ENCODE results near the gene SRRM5.
"Not testable (repeated sequence)": the region's sequence is repeated elsewhere in the genome, so short reads cannot be mapped to it uniquely, and the experiment has no call there.

SRRM5 gene, protein sequence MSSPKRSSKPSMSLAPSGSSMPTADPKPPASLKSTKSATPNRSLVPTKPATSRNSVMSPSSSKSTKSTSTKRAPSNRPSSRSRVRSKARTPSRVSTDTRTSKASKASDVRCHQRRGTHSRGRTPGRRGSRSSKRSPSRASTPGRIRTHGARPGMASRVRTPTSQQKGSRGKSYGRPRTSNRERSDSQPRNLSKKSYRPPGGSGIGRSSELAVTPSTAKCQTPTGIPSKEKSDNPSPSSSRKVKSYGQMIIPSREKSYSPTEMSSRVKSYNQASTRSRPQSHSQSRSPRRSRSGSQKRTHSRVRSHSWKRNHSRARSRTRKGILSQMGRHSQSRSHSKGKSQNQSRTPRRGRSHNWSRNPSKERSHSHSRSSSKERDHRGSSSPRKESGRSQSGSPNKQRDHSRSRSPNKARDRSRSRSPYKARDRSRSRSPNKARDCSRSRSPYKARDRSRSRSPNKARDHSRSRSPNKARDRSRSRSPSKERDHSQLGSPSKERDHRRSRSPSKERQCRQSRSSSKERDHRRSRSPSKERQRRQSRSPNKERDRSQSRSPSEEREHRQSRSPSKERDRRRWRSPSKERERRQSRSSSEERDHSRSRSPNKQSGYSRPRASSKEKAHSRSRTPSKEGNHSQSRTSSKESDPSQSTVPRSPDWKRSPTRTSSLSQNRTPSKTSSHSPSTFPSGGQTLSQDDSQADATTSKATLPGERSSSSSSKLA

GRCh38 chr19:43611788-43612187, at the start of gene SRRM5:
Gene SRRM5, plus strand, starts transcription at chr19:43612088. Its CDS starts 34 bp downstream, at chr19:43612122.
- no peak for DNase-seq

- DNase-seq, result no peak
These were observed 49.6 kb upstream of the SRRM5 start for GRCh38 chr19:43562226-43562697.

GRCh38 chr19:43562698-43563241, 49.1 kb upstream of the SRRM5 start:
- DNase-seq, result peak; percentile 43 to 47

DNA sequence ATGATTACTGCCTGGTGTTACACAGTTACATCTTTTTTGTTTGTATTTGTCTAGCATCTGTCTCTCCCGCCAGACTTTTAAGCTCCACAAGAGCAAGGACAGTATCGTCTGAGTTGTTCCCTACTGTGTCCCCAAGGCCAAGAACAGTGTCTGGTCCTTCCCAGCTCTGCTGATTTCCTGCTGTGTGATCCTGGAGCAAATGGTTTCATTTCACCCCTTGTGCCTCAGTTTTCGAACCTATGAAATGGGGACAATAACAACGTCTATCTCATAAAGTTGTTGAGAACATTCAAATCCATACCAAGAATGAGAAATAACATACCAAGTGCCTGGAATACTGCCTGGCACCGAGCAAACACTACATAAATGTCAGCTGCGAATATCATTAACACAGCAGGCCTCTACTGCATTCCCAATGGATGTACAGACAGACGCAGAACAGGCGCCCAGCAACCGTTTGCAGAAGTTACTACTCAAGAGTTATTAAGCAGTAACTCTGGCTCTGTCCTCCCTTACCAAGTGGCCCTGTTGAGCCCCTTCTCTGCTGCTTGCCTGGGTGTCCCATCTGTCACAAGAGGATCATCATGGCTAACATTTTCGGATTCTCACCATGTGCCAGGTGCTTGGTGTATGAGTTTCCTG, 48.0 kb upstream of the SRRM5 start:
- DNase-seq, result no peak

DNA sequence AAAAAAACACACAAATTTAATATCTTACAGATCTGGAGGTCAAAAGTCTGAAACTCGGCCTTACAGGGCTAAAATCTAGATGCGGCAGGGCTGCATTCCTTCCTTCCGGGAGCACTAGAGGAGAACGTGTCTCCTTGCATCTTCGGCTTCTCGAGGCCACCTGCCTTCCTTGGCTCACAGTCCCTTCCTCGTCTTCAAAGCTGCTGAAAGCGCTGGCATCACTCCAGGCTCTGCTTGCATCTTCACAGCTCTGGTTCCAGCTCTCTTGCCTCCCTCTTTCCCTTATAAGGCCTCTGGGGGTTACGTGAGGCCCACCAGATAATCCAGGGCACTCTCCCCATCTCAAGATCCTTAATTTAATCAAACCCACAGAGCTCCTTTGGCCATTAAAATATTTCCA, 47.1 kb upstream of the SRRM5 start:
- DNase-seq, result no peak

- no peak for DNase-seq
These were observed 42.2 kb upstream of the SRRM5 start for GRCh38 chr19:43569657-43570056.

- no peak for DNase-seq
These were observed 41.6 kb upstream of the SRRM5 start for GRCh38 chr19:43570174-43570791.

DNA sequence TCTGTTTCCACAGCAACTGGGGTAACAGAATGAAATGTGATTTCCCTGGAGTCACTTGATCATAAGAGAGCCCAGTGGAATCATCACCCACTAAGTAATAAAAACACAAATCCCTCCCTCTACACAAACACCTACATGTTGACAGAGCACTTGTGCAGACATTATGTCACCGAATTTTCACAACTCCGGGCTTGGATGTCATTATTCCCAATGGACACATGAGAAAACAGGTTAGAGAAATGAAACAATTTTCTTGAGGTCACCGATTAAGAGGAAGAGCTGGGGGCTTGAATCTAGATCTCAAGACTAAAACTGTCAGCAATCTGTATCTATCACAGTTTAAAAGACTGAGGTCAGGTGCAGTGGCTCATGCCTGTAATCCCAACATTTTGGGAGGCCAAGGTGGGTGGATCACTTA, 39.7 kb upstream of the SRRM5 start:
- DNase-seq, result no peak

- no peak for DNase-seq
These were observed 37.3 kb upstream of the SRRM5 start for GRCh38 chr19:43574424-43575155.

- peak; percentile 91 to 94 for DNase-seq
These were observed 36.5 kb upstream of the SRRM5 start, which contains the start of the genes PINLYP and XRCC1 for GRCh38 chr19:43575156-43575950. Gene PINLYP, plus strand, starts transcription at chr19:43575801. Its CDS starts 1,391 bp downstream, at chr19:43577192. Gene XRCC1, minus strand, starts transcription at chr19:43575527. Its CDS starts 69 bp downstream, at chr19:43575458.

- no peak for DNase-seq
These were observed 35.7 kb upstream of the SRRM5 start for GRCh38 chr19:43575955-43576878.

DNA sequence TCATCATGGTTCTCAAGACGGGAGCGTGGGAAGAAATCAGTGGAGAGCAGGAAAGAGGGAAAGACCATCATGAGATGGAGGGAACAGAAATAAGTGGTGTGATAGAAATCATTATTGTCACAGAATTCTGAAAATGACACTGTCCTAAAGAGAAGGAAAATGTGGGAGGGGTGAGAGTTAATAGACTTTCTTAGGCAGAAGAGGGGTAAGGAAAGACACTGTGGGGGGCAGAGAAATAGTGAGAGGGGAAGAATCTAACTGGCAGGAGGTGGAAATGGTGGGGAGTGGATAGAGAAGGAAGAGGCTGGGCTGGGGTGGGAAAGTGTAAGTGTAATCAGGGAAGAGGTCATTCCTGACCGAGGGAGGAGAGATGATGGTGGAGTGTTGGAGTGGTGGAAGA, 33.1 kb upstream of the SRRM5 start:
- DNase-seq, result no peak

- DNase-seq, result no peak
These were observed 30.4 kb upstream of the SRRM5 start for GRCh38 chr19:43581467-43581866.

DNA sequence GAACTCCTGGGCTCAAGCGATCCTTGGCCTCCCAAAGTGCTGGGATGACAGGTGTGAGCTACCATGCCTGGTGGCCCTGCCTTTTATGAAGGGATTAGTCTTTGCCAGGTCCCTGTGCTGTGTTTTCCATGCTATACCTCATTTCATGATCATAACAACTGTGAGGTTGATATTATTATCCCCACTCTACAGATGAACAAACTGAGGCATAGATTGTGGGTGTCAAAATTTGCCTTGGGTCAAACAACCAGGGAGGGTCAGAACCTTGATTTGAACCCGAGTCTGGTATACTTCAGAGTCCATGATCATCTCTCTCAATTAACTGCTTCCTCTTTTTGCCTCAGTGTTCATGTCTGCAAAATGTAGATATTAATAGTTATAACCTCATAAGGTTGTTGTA, 29.4 kb upstream of the SRRM5 start:
- no peak for DNase-seq

GRCh38 chr19:43584484-43584883, 27.4 kb upstream of the SRRM5 start:
- no peak for DNase-seq

DNA sequence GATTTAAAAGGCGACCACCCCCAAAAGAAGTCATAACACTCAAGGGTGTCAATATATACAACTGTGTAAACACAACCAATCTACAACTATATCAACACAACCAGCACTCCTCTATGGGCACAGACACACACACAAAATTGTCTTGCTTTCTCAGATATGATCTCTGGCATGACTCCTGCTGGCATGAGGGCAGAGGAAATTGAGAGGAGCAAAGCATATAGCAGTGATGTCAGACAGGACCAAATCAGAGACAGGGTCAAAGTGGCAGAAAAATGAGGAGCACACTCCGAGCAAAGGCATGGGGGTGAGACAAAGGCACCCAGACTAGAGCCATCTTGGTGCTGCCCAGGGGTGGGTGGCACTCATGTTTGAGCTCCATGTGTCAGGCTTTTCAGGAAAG, 25.5 kb upstream of the SRRM5 start:
- no peak for DNase-seq

DNA sequence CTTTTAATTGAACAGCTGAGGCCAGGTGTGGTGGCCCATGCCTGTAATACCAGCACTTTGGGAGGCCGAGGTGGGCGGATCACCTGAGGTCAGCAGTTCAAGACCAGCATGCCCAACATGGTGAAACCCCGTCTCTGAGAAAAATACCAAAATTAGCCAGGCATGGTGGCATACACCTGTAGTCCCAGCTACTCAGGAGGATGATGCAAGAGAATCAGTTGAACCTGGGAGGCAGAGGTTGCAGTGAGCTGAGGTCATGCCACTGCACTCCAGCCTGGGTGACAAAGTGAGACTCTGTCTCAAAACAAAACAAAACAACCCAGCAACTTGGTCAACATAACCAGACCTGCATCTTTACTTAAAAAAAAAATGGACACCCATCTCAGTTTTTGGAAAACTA, 24.9 kb upstream of the SRRM5 start:
- not testable (repeated sequence) for DNase-seq

DNA sequence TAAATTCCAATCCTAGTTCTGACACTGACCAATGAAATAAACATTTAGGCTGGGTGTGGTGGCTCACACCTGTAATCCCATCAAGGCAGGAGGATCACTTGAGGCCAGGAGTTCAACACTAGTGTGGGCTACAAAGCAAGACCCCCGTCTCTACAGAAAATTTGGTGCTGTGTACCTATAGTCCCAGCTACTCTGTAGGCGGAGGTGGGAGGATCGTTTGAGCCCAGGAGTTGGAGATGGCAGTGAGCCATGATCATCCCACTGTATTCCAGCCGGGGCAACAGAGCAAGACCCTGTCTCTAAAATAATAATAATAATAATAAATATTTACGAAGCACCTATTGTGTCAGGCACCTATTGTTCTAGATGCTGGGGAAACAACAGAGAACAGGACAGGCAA, 22.6 kb upstream of the SRRM5 start:
- DNase-seq, result no peak

DNA sequence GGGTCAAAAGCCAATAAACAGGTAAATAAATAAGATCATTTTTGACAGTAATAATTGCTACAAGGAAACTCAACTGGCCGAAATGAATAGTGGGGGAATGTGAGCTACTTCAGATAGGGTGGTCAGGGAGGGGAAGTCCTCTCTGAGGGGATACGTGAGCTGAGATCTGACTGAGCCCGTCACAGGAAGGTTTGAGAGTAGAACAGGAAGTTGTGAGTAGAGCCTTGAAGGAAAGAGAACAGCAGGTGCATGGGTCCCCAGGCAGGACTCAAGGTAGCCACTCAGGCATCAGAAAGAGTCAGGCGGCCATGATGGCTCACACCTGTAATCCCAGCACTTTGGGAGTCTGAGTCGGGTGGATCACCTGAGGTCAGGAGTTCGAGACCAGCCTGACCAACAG, 22.2 kb upstream of the SRRM5 start:
- DNase-seq, result no peak

All from stimulated activated CD4-positive, alpha-beta T cell treated with anti-CD3 and anti-CD28 coated beads, Interleukin-2, amount 100 ng/mL, for 48 hours (primary cell).